Left ventricle myocardium inferior (tissue), 1 donor: ENCODE measurements around the gene NT5C1B. TPM values are rescaled to one million over a fixed set of nuclear protein-coding genes. Genes with fewer than 3 reads are reported as not detected.

Experiments used
- DNase-seq: peaks from one replicate; pipeline ENCODE4 v3.0.0-alpha.2; 2020
- H3K27ac ChIP-seq: fragments of 200-600 bp; replicated peaks from 2 replicates; pipeline ENCODE4 v1.8.0; 2021
- H3K27me3 ChIP-seq: fragments of 200-600 bp; 2 replicates; pipeline ENCODE4 v1.8.0; 2021; ENCODE audit warnings: low read depth
- H3K36me3 ChIP-seq: fragments of 200-600 bp; 2 replicates; pipeline ENCODE4 v1.8.0; 2021
- H3K4me1 ChIP-seq: fragments of 200-600 bp; 2 replicates; pipeline ENCODE4 v1.8.0; 2021
- H3K4me3 ChIP-seq: fragments of 200-600 bp; 2 replicates; pipeline ENCODE4 v1.8.0; 2021; ENCODE audit warnings: mild to moderate bottlenecking, moderate library complexity
- H3K9me3 ChIP-seq: fragments of 200-600 bp; replicated peaks from 2 replicates; pipeline ENCODE4 v1.8.0; 2021
- intact Hi-C: fragments of 100-400 bp; cut with micrococcal nuclease; formaldehyde crosslinking; loops from one replicate; pipeline ENCODE4 v1.11.0; 2022
- total RNA-seq: library from RNA; stranded (reverse); fragmentation: NEBNext Ultra II Directional; extraction: Animal tissue kit (Norgen Biotek cat#: 25700); gene quantifications from one replicate; pipeline ENCODE4 v1.2.1, GENCODE V29; 2021
- TF ChIP-seq, protein P1 (sequence below): fragments of 200-600 bp; IDR thresholded peaks from 2 replicates; pipeline ENCODE4 v1.8.0; 2021; ENCODE audit warnings: antibody characterized with exemption, mild to moderate bottlenecking, borderline replicate concordance
- donor health status: DM: no; HTN: yes; CAD: no; lungs with severe emphysema.

Gene NT5C1B
- total RNA-seq, 1 donor from 2014 or later = not detected

DNA sequence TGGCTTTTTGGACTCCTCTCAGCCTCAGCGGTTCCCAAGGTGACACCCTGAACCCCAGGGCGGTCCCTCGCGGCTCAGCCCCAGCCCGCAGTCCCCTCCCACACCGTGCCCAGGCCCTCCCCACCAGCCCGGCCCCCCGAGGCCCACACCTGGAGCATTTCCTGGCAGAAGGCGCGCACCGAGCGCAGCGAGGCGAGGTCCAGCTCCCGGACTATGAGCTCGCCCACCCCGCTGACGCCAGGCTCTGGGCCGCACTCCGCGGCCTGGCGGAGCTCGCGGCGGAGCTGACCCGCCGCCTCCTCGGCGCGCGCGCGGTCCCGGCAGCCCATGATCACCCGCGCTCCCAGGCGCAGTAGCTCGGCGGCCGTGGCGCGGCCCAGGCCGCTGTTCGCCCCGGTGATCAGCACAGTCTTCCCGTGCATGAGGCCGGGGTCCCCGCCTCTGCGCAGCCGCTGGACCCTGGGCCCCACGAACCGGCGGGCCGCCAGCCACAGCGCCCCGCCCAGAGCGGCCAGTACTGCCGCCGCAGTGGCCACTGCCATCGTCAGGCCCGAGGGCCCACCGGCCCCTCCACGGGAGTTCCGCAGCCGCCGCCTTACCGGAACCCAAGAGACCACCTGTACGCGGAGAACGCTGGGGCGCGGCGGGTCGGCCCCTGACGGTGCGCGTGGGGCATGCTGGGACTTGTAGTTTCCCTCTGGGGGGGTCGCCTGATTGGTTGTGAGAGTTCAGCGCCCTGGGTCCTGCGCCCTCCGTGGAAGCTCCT is 29.2 kb downstream of the NT5C1B start, which contains the start of gene RDH14:
Gene RDH14 (minus strand): TSS at position 623 of the 766 bp plus-strand sequence. CDS start 81 bp downstream, at position 542.
- peaks cover 57% of the 10 kb centered on the region for H3K4me1 ChIP-seq

DNA sequence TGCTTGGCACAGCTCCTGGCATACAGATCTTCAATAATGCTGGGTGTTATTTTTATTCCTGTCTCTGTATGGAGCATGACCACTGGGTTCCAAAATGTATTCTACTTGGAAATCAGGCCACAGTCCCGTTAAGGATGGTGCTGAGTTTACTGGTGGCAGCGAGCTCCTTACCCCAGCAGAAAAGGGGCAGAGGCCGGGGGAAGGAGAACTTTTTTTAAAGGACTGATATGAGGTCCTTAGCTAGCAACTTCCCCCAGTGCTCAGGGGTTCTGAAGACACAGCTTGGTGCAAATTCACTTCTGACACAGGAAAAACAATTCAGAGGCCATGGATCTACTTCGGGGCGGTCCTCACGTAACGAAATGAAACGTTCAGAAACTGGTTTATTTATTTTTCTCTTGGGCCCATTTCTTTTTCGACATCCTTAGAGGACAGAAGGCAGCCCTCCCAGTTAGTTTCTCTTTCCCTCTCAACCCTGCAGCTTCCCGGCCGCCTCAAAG is 29.8 kb downstream of the NT5C1B start:
- Histone ChIP-seq H3K27ac (peak overlapping the region; percentile 99), H3K9me3 (peaks cover 5% of the 10 kb centered on the region), H3K4me1 (peaks cover 63% of the 10 kb centered on the region), H3K4me3 (peak overlapping the region; percentile 93), H3K27me3 (no peaks in the 10 kb centered on the region), H3K36me3 (peaks cover 22% of the 10 kb centered on the region)
- intact Hi-C loops = no loop called here
- no peak for DNase-seq
- TF ChIP-seq, protein P1, sequence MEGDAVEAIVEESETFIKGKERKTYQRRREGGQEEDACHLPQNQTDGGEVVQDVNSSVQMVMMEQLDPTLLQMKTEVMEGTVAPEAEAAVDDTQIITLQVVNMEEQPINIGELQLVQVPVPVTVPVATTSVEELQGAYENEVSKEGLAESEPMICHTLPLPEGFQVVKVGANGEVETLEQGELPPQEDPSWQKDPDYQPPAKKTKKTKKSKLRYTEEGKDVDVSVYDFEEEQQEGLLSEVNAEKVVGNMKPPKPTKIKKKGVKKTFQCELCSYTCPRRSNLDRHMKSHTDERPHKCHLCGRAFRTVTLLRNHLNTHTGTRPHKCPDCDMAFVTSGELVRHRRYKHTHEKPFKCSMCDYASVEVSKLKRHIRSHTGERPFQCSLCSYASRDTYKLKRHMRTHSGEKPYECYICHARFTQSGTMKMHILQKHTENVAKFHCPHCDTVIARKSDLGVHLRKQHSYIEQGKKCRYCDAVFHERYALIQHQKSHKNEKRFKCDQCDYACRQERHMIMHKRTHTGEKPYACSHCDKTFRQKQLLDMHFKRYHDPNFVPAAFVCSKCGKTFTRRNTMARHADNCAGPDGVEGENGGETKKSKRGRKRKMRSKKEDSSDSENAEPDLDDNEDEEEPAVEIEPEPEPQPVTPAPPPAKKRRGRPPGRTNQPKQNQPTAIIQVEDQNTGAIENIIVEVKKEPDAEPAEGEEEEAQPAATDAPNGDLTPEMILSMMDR = no peak

More for the DNA sequence above, 29.2 kb downstream of the NT5C1B start, which contains the start of gene RDH14:
- Histone ChIP-seq H3K9me3 (peaks cover 5% of the 10 kb centered on the region), H3K27me3 (no peaks in the 10 kb centered on the region), H3K36me3 (peaks cover 19% of the 10 kb centered on the region), H3K27ac (peak within 1 kb of the TSS; percentile 99), H3K4me3 (peak within 1 kb of the TSS; percentile 93)
- DNase-seq = peak; percentile 94
- intact Hi-C loops = no loop called here
- TF ChIP-seq, protein P1 = no peak

DNA sequence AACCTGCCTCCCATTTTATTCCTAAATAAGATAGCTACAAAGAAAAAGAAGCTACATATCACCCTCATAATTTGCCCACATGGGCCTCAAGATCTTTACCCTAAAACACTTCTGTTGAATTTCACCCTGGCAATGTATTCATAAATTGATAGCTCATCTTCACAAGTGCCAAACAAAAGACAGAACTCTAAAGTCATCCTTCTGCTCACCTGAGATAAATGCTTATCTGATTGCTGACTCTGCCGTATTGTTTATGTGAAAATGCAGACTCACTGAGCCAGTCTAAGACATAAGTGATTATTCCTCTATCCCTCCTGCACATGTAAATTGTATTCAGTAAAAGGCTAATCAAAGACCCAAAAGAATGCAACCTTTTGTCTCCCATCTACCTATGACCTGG is 30.9 kb downstream of the NT5C1B start:
- Histone ChIP-seq H3K27me3 (no peaks in the 10 kb centered on the region), H3K36me3 (peaks cover 15% of the 10 kb centered on the region), H3K4me3 (peak overlapping the region; percentile 93), H3K4me1 (peaks cover 71% of the 10 kb centered on the region), H3K9me3 (no peaks in the 10 kb centered on the region), H3K27ac (peak overlapping the region; percentile 99)
- no peak for DNase-seq
- intact Hi-C loops = no loop called here
- TF ChIP-seq, protein P1 = no peak

DNA sequence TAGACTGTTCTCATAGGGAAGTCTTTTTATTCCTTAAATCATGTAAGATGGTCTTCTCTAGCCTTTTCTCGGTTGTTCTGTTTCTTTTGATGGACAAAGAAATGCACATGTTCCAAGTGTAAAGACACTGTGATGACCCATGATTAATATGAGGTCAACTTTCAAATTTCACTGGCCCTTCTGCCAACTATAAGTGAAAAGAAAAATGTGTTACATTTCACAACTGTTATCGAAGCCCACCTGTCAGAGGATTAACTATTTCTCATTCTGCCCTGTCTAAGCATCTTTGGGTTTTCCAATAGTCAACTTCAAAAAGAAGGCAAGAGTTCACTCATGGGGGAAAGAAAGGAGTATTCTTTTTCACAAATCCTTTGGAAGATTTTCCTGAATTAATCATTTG is 32.2 kb downstream of the NT5C1B start:
- TF ChIP-seq, protein P1 = no peak
- H3K36me3 ChIP-seq = peaks cover 15% of the 10 kb centered on the region
- H3K9me3 ChIP-seq = no peaks in the 10 kb centered on the region
- intact Hi-C loops = no loop called here
- H3K4me1 ChIP-seq = peaks cover 85% of the 10 kb centered on the region
- H3K27ac ChIP-seq = peak overlapping the region; percentile 99
- no peaks in the 10 kb centered on the region for H3K27me3 ChIP-seq
- peak overlapping the region; percentile 93 for H3K4me3 ChIP-seq
- DNase-seq = no peak

DNA sequence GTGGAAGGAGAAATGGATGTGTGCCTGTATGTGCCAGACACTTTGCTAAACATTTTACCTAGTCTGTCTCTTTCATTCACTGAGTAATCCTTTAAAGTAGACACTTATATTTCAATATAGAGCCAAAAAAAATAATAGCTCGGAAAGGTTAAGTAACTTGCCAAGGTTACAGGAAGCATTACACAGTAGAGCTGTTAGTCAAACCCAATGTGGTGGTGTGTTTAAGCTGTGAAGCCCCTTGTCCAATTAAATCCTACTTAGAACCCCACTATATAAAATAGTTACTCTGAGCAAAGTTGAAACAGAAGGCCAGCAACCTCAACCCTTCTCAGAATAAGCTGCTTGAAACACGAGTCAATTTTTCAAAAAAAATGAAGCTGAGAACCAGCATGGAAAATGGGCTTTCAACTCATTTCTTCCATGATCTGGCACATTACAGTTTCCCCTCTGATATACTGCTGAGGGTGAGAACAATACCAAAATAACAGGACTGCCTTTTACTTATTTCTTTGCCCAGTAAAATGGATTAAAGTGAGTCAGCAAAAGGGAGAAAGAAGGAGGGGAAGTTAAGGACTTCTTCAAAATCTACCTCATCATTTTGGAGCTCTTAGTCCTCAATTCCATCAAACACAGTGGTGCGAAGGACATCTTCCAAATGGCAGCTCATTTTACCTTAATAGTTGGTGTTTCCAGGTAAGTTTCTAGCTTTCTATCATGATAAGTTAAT is 36.9 kb downstream of the NT5C1B start:
- H3K27ac ChIP-seq = peak overlapping the region; percentile 42

More for the DNA sequence above, 36.9 kb downstream of the NT5C1B start:
- peaks cover 15% of the 10 kb centered on the region for H3K36me3 ChIP-seq
- H3K4me1 ChIP-seq = peaks cover 84% of the 10 kb centered on the region
- H3K9me3 ChIP-seq = no peaks in the 10 kb centered on the region
- intact Hi-C loops = no loop called here
- TF ChIP-seq, protein P1 = no peak
- no peak overlapping the region for H3K4me3 ChIP-seq
- H3K27me3 ChIP-seq = no peaks in the 10 kb centered on the region
- no peak for DNase-seq
